Measurements from ENCODE around the gene FCHO1. TPM values are rescaled to one million over a fixed set of nuclear protein-coding genes. Genes with fewer than 3 reads are reported as not detected.

Gene FCHO1, protein sequence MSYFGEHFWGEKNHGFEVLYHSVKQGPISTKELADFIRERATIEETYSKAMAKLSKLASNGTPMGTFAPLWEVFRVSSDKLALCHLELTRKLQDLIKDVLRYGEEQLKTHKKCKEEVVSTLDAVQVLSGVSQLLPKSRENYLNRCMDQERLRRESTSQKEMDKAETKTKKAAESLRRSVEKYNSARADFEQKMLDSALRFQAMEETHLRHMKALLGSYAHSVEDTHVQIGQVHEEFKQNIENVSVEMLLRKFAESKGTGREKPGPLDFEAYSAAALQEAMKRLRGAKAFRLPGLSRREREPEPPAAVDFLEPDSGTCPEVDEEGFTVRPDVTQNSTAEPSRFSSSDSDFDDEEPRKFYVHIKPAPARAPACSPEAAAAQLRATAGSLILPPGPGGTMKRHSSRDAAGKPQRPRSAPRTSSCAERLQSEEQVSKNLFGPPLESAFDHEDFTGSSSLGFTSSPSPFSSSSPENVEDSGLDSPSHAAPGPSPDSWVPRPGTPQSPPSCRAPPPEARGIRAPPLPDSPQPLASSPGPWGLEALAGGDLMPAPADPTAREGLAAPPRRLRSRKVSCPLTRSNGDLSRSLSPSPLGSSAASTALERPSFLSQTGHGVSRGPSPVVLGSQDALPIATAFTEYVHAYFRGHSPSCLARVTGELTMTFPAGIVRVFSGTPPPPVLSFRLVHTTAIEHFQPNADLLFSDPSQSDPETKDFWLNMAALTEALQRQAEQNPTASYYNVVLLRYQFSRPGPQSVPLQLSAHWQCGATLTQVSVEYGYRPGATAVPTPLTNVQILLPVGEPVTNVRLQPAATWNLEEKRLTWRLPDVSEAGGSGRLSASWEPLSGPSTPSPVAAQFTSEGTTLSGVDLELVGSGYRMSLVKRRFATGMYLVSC
- 0.32 and 1.5 TPM in 2 replicates for total RNA-seq

DNA sequence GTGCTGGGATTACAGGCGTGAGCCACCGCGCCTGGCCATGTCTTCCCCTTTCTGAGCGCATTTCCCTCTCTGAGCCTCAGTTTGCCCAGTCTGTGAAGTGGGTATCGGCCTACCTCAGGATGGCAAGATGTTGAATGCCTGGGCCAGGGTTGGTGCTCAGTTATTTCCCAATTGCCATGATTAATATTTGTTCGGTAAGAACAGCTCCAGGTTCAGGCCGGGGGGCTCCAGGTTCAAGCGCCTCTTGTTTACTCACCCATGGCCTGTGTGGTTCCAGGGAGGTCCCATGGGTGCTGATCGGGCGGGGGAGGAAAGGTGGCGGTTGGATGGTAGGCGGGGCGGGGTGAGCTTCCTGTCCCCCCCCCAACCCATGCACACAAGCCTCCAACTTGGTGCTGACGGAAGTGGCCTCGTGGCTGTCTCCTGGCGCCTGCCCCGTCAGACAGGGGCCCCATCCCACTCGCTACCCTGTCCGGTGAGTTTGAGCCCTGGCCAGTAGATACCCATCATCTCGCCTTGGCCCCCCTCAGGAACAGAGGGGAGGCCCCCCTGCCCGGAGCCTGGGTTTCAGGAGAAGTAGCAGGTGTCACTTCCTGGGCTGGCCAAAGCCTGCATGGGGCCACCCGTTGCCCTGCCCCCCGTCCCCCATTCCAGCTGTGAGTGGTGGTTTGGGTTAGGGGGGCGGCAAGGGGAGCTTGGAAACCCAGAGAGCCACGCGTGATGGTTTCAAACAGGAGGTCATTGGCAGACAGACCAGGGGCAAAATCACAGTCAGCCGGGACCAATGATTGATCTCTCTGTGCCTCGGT, at the start of gene FCHO1:
Gene FCHO1 (plus strand): TSS at position 375 of the 809 bp plus-strand sequence. CDS start 3,688 bp downstream, outside the sequence.

DNA sequence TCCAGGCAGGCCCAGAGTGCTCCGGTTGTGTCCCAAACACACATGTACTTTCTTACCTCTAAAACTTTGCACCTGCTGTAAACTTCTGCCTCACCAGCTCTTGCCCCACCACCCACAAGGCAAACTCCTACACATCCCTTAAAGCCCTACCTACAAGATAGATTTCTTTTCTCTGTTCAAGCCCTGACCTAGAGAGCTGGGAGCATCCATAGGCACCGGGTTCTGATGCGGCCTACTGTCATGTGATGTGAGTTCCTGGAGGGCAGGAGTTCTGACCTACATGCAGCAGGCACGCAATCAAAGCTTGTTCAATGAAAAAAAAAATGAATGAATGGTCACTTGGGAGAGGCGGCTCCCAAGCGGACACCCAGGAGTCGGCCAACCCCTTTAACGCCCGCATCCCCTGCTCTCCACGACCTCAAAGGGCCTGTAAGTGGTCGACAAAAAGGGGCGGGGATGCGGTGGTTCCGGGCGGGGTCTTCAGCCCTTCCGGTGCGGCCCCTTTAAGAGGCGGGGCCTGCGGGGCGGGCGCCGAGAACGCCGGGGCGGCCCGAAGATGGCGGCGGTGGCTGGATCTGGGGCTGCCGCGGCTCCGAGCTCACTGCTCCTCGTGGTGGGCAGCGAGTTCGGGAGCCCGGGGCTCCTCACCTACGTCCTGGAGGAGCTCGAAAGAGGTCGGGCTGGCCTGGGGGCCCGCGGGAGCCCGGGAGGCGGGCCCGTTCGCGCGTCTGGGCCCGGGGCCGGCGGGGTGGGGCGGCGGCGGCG, 32.1 kb upstream of the FCHO1 start, which contains the start of gene MAP1S:
Gene MAP1S (plus strand): TSS at position 534 of the 765 bp plus-strand sequence. CDS start 23 bp downstream, at position 557.

DNA sequence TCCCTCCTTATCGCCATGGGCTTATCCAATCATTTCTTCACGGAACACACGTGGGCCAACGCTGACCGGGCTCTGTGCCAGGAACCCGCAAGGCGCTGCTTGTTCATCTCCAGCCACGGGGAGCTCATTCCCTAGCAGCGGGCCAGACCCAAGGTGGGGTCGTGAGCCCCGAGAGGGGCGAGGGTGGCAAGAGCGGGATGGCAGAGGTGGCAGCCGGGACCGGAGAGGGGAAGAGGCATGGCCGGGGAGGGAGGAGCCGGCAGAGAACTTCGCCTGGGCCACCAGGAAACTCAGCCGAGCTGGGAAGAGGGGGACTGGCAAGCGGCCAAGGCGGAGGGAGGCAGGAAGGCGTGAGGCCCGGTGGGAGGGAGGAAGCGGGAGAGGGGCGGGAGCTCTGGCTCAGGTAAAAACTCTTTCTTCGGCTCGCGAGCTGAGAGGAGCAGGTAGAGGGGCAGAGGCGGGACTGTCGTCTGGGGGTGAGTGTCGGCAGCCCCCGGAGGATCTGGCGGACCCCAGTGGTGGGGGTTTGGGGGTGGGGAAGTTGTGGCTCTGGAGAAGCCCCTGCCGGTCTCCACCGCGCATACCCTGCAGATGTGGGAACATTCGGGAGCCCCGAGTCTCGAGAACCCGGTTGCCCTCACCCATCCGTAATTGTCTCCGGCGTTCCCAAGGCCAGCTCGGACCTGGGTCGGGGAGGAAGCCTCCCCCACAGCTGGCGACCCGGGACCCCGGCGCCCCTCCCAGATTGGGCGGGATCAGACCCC, 43.6 kb downstream of the FCHO1 start, which contains the start of gene B3GNT3:
Gene B3GNT3 (plus strand): TSS at position 408 of the 764 bp plus-strand sequence. CDS start 12,670 bp downstream, outside the sequence.

DNA sequence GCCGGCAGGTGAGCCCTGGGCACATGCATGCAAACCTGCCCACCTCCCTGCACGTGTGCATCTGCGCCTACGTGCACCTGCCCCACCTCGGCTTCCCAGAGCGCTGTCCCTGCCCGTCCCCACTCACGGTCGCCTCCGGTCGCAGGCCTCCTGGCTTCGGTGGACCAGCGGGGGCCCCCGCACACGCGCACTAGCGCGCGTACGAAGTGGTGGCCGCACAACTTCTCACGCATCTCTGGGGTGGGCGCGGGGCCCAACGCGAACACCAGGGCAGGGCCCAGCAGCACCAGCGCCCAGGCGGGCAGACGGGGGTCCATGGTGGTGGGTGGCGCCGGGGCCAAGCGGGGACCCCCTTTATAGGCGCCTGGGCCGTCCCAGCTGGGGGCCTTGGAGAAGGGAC, 69.9 kb downstream of the FCHO1 start, which contains the start of gene INSL3:
Gene INSL3 (minus strand): TSS at position 330 of the 400 bp plus-strand sequence. CDS start 13 bp downstream, at position 317.

Other genes starting within 250 kb of the FCHO1 start
- 72.2 and 74.3 TPM in 2 replicates for gene PGLS, start 239.8 kb upstream of the FCHO1 start, total RNA-seq
- gene COLGALT1, start 195.8 kb upstream of the FCHO1 start, total RNA-seq, result 91.4 and 113 TPM in 2 replicates
- 0.12 and 0.16 TPM in 2 replicates for gene UNC13A, start 63.1 kb upstream of the FCHO1 start, total RNA-seq
- gene MAP1S, start 32.0 kb upstream of the FCHO1 start, total RNA-seq, result 15.4 and 19.3 TPM in 2 replicates
- not detected in 2 replicates for gene B3GNT3, start 43.7 kb downstream of the FCHO1 start, total RNA-seq
- gene INSL3, start 70.0 kb downstream of the FCHO1 start, total RNA-seq, result not detected in 2 replicates
- 5.6 and 15.3 TPM in 2 replicates for gene JAK3, start 96.5 kb downstream of the FCHO1 start, total RNA-seq
- gene RPL18A, start 108.4 kb downstream of the FCHO1 start, total RNA-seq, result 839 and 1,248 TPM in 2 replicates
- under 0.01 and 0.49 TPM in 2 replicates for gene SLC5A5, start 120.5 kb downstream of the FCHO1 start, total RNA-seq
- gene CCDC124, start 181.5 kb downstream of the FCHO1 start, total RNA-seq, result 16.6 and 21.7 TPM in 2 replicates
- gene KCNN1, start 215.6 kb downstream of the FCHO1 start, total RNA-seq, result 0.24 TPM in 1 of 2 replicates, not detected in the other

Data from hair follicle dermal papilla cell (primary cell).